Left cardiac atrium (tissue), 4 donors: ENCODE results near the gene CHSY3. TPM values are rescaled to one million over a fixed set of nuclear protein-coding genes. Genes with fewer than 3 reads are reported as not detected.

Source experiments
- ATAC-seq, 2 donors: fragments of 200-7000 bp; cut with Tn5 transposase; one replicate each; pipeline ENCODE4 v1.9.1; 2020; ENCODE audit warnings: mild to moderate bottlenecking in 2 of 2, moderate library complexity in 2 of 2
- DNase-seq: peaks from one replicate; pipeline ENCODE4 v3.0.0-alpha.2; 2020
- intact Hi-C, 2 donors: fragments of 100-400 bp; cut with DNase I; formaldehyde crosslinking; loops; one replicate each; pipeline versions ENCODE4 v1.14.1 to v1.15.1; 2022 to 2023
- total RNA-seq, 2 donors: library from RNA; stranded (reverse); fragmentation: NEBNext Ultra II Directional; extraction: Animal tissue kit (Norgen Biotek cat#: 25700); gene quantifications; one replicate each; pipeline ENCODE4 v1.2.1, GENCODE V29; 2021
- donor health status: DM: no; HTN: yes; CAD: no.
- donor health status: DM: no; HTN: yes; CAD: no; lungs with severe emphysema.
- donor health status: DM: yes; HTN: yes; CAD: no.
- donor health status: Dilated cardiomyopathy.

Gene CHSY3
- total RNA-seq, 2 donors from 2014 or later, result 1.9 to 3.1 TPM

DNA sequence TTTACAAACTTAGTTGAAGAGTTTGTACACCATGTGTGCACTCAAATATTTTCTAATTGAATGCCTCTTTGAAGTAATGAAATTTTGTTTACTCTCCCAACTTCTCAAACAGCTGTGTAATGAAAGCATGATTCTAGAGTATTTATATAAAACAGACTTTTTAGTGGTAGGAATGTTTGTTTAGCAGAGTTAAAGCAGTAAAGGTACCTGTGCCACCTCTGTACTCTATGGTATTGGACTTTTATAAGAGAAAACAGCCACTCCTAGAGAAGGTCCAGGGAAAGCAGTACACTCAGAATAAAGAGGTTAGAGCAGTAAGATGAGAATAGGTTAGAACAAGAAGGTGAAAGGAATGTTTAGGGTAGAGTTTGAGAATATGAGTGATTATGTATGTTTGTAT lies 163.1 kb downstream of the CHSY3 start:
- intact Hi-C loops, result no loop called here
- no peak for ATAC-seq
- no peak for DNase-seq

DNA sequence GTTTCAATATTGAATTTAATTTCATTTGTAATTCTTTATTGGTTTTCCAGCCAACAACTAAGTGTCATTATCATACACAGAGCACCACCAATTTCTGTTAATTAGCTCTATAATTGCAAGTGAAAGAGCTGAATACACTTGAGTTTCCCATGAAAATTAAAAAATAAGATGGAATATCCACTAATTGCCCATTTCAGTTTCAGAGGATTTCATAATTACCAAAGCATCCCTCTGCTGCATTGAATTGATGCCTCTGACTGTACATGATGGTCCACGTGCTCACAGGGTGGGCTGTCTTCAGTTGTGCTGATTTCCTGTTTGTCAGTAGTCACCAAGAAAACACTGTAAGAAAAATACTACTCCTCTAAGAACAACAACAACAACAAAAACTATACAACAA lies 163.8 kb downstream of the CHSY3 start:
- intact Hi-C loops, result no loop called here
- DNase-seq (no peak), ATAC-seq (no peak)

DNA sequence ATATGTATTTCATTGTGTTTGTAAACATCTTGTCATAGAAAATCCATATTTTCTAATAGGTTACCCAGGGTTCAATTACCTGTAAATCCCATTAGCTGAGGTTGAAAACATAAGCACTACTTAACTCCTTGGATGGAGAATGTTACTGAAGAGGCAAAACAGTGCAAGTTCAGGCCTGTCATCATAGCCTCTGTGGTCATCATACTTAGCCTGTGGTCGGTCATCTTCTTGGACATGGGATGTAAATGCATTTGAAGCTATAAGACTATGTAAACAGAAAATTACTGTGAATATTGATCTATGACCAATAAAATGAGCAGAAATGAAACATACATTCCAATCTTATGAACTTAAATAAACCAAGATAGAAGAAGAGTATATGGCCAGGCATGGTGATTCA lies 164.7 kb downstream of the CHSY3 start:
- ATAC-seq, result no peak
- intact Hi-C loops, result no loop called here
- no peak for DNase-seq

- intact Hi-C loops, result no loop called here
- ATAC-seq (no peak), DNase-seq (no peak)
Measured at GRCh38 chr5:130074820-130075219, 170.6 kb downstream of the CHSY3 start.

- intact Hi-C loops, result no loop called here
- DNase-seq (no peak), ATAC-seq (no peak)
Measured at GRCh38 chr5:130077007-130077406, 172.7 kb downstream of the CHSY3 start.

- ATAC-seq (no peak), DNase-seq (no peak)
- intact Hi-C loops, result no loop called here
Measured at GRCh38 chr5:130078661-130079060, 174.4 kb downstream of the CHSY3 start.

DNA sequence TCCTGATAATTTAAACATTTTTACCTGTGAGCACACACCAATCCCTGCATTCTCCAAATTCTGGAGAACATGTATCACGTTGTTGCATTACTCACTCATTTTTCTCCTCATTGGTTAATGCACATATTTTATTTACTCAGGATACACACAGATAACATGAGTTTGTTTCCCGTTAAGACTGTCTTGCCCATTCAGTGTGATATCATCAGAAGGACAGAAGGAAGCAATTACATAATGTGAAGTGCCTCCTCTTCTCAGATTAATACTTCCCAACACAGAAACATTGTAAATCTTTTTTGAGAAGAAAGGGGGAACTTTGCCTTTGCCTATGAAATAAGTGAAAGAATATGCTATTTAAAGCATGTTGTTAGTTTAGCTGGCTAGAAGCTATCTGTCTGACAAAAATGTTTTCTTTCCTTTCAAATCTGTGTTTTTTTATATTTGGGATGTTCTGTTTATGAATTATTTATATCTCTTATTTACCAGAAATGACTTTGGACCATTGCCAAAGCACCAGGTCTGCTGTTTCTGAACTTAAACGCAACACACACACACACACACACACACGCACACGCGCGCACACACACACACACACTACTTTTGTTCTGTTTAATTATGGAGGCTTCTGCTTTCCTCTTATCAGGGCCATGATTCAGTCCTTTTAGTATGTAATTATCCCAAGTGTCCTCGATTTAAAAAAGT lies 186.5 kb downstream of the CHSY3 start:
- intact Hi-C loops, result no loop called here
- no peak for ATAC-seq
- DNase-seq, result no peak

DNA sequence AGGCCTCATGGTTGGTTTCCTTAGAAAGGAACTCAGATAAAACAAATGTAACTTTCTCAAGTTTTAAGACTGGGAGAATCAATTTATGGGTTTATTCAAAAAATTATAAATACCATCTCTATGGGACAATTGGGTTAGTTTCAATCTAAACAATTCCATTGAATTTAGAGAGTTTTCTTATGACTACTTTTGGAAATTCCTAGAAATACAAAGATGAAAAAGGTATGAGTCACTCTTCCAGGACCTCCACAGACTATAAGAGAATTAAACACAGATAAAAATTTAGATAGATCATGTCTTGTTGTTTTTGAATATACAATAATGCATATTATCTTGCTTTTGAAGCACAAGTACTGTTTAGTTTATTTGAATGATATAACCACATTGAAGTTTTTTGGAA lies 188.7 kb downstream of the CHSY3 start:
- DNase-seq (no peak), ATAC-seq (no peak)
- intact Hi-C loops, result no loop called here

DNA sequence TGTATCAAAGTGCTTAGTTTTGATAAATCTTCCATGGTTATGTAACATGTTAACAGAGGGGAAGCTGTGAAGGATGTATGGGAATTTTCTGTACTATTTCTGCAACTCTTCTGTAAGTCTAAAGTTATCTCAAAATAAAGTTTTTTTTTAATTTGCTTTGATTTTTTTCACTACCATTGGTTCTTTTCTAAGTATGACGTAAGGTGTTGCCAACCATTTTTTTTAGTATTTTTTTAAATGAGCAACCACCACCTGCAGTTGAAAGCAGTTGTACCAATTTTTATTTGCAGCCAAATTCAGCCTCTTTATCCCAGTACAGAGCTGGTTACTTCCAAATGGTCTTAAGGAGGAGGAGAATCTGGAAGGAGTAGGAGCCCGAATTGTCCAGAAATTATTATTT lies 192.2 kb downstream of the CHSY3 start:
- ATAC-seq (no peak), DNase-seq (no peak)
- intact Hi-C loops, result no loop called here

- ATAC-seq (no peak), DNase-seq (no peak)
- intact Hi-C loops, result no loop called here
Measured at GRCh38 chr5:130099008-130099407, 194.7 kb downstream of the CHSY3 start.

DNA sequence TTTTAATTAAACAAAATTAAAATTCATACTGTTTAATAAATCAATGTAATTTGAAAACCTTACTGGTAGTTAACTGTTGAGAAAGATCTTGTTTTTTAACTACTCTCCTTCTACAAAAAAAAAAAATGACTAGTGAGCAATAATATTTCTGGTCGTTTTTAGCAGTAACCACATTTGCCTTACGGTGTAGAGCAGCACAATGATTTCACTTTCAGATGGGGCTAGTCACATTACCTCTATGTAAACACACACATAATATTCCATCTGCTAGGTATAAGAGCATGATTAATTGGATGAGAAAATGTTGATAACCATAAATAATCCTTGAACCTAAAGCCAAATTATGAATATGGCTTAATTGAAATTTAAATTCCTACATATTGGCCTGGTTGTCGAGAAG lies 198.1 kb downstream of the CHSY3 start:
- intact Hi-C loops, result no loop called here
- DNase-seq (no peak), ATAC-seq (no peak)

DNA sequence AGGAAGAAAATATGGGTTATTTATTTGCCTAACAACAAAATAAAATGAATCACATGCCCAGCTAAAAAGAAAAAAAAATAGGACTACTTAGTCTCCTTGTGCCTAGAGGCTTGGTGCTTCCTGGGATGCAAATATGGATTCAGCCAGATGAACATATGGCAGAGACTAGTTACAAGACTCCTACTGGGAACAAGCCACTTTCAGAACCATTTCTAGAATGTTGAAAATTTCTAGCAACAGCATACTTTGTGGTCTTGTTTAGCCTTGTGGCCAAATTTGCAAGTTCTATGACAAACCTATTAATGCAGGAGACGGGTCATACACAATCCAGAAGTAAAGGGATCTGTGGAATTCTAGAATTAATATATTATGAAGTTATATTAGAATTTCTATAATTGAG lies 198.7 kb downstream of the CHSY3 start:
- no peak for ATAC-seq
- DNase-seq, result no peak
- intact Hi-C loops, result no loop called here

GRCh38 chr5:130104895-130105688 lies 200.8 kb downstream of the CHSY3 start:
- ATAC-seq (no peak), DNase-seq (no peak)
- intact Hi-C loops, result no loop called here

- ATAC-seq, result no peak
- DNase-seq, result no peak
- intact Hi-C loops, result no loop called here
Measured at GRCh38 chr5:130106480-130106879, 202.2 kb downstream of the CHSY3 start.

- intact Hi-C loops, result no loop called here
- ATAC-seq (no peak), DNase-seq (no peak)
Measured at GRCh38 chr5:130109152-130109551, 204.9 kb downstream of the CHSY3 start.

GRCh38 chr5:130110328-130110727 lies 206.1 kb downstream of the CHSY3 start:
- intact Hi-C loops, result no loop called here
- no peak for ATAC-seq

DNA sequence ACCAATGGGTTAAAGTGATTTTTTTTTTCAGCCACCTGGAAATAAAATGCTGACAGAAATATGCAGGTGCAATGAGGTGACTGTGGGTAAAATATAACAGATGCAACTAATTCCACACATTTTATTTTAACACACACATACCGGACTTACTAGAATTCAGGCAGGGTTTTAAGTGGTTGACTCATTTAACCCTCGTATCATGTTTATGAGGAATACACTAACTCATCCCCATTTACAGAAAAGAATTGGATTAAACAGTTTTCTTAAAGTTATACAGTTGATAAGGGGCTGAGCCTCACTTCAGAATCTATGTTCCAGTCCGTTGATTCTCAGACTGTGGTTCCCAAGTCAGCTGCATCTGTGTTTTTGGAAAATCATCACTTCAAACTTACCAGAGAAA lies 207.5 kb downstream of the CHSY3 start:
- no peak for DNase-seq
- ATAC-seq, result no peak
- intact Hi-C loops, result no loop called here

More at GRCh38 chr5:130110328-130110727, 206.1 kb downstream of the CHSY3 start:
- no peak for DNase-seq

GRCh38 chr5:130112246-130112645 lies 208.0 kb downstream of the CHSY3 start:
- intact Hi-C loops, result no loop called here
- no peak for ATAC-seq
- no peak for DNase-seq

GRCh38 chr5:130115686-130116085 lies 211.4 kb downstream of the CHSY3 start:
- ATAC-seq (no peak), DNase-seq (no peak)
- intact Hi-C loops, result no loop called here

DNA sequence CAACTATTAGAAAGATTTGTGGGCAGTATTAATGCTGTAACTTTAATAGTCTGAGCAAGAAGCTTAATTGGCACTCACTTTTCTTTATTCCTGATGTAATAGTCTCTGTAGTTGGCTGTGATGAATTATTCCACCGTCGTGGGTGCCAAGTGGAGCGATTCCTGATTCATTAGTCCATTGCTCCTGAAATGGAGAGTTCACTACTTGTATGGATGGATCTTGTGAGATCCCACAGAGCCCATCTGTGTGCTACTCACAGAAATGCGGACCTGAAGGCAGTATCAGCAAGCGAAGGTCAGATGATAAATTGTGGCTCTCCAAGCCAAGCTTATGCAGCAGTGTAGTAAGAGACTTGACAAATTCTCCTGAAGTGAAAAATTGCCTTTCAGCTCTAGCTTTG lies 212.2 kb downstream of the CHSY3 start:
- ATAC-seq, result peak; percentile 33 to 44
- DNase-seq, result peak; percentile 31
- intact Hi-C loops, result no loop called here

GRCh38 chr5:130116972-130117371 lies 212.7 kb downstream of the CHSY3 start:
- no peak for DNase-seq
- ATAC-seq, result no peak
- intact Hi-C loops, result no loop called here
